AG20443 (cell line): Measurements from ENCODE around the gene VSIR.

ENCODE experiments used
- DNase-seq: peaks from one replicate; pipeline ENCODE4 v3.0.0; 2012; ENCODE audit warnings: low spot score, mixed read lengths

Gene VSIR

GRCh38 chr10:71727738-71728737 lies 45.3 kb downstream of the VSIR start:
- peak; percentile 67 for DNase-seq

- DNase-seq = no peak
These were observed 46.1 kb downstream of the VSIR start for GRCh38 chr10:71727105-71727737.

GRCh38 chr10:71726580-71727104 lies 46.7 kb downstream of the VSIR start:
- DNase-seq = no peak

- DNase-seq = peak; percentile 47
These were observed 47.2 kb downstream of the VSIR start for GRCh38 chr10:71725998-71726579.

- DNase-seq = no peak
These were observed 48.1 kb downstream of the VSIR start for GRCh38 chr10:71725249-71725648.

- no peak for DNase-seq
These were observed 48.8 kb downstream of the VSIR start for GRCh38 chr10:71724539-71724938.

GRCh38 chr10:71723311-71723710 lies 50.0 kb downstream of the VSIR start:
- DNase-seq = no peak

GRCh38 chr10:71722849-71723248 lies 50.5 kb downstream of the VSIR start:
- no peak for DNase-seq

GRCh38 chr10:71721313-71721712 lies 52.0 kb downstream of the VSIR start:
- no peak for DNase-seq

- DNase-seq = no peak
These were observed 53.0 kb downstream of the VSIR start for GRCh38 chr10:71720288-71720687.

GRCh38 chr10:71719464-71720201 lies 53.7 kb downstream of the VSIR start, which contains the start of gene C10orf105:
Gene C10orf105, minus strand, starts transcription at chr10:71719778. Its CDS starts 3,441 bp downstream, at chr10:71716337.
- DNase-seq = no peak

GRCh38 chr10:71719042-71719441 lies 54.3 kb downstream of the VSIR start:
- peak; percentile 82 for DNase-seq

- no peak for DNase-seq
These were observed 55.1 kb downstream of the VSIR start for GRCh38 chr10:71718165-71718698.

- no peak for DNase-seq
These were observed 55.8 kb downstream of the VSIR start for GRCh38 chr10:71717551-71717951.

- DNase-seq = no peak
These were observed 56.3 kb downstream of the VSIR start for GRCh38 chr10:71717056-71717455.

- DNase-seq = no peak
These were observed 56.9 kb downstream of the VSIR start for GRCh38 chr10:71716426-71716825.

GRCh38 chr10:71715860-71716259 lies 57.5 kb downstream of the VSIR start:
- DNase-seq = no peak

- DNase-seq = no peak
These were observed 58.3 kb downstream of the VSIR start for GRCh38 chr10:71715026-71715425.

- no peak for DNase-seq
These were observed 58.7 kb downstream of the VSIR start for GRCh38 chr10:71714592-71714991.

GRCh38 chr10:71714031-71714410 lies 59.3 kb downstream of the VSIR start:
- peak; percentile 30 for DNase-seq
